HCT116 (cell line): ENCODE data around the gene AUTS2.

Experiments
- CBX3 ChIP-seq: IDR thresholded peaks from 2 replicates; pipeline ENCODE4 v1.6.1; 2012; ENCODE audit warnings: low read depth
- CTCF ChIP-seq, 3 experiments: fragments of 200-600 bp in 1 of 3; sonication (generic) in 1 of 3; IDR thresholded peaks in 2 of 3; conservative IDR thresholded peaks in 1 of 3; 2 replicates each; pipeline ENCODE4 v1.5.1; 2012 to 2017; ENCODE audit warnings: low read depth in 2 of 3, low read length in 2 of 3, antibody characterized with exemption in 1 of 3, borderline replicate concordance in 1 of 3, control low read depth in 1 of 3, mild to moderate bottlenecking in 1 of 3, mixed read lengths in 1 of 3, mixed run types in 1 of 3, moderate library complexity in 1 of 3; ENCODE audit not compliant: insufficient read depth in 1 of 3
- POLR2A ChIP-seq: IDR thresholded peaks from 2 replicates; pipeline ENCODE4 v1.7.0; 2011; ENCODE audit warnings: borderline replicate concordance; ENCODE audit not compliant: insufficient read depth, insufficient read length; ENCODE audit errors: extremely low read depth
- ZFX ChIP-seq: fragments of 450-650 bp; IDR thresholded peaks from 2 replicates; pipeline ENCODE4 v1.6.1; 2017

GRCh38 chr7:69967689-69968450 lies 369.6 kb downstream of the AUTS2 start:
- TF ChIP-seq ZFX (no peak), CTCF (IDR thresholded peaks at IDR 0.05 in 2 of 3, conservative IDR thresholded peaks at IDR 0.05 in 1 of 3; ENCODE audit: borderline replicate concordance in 1 of 3, insufficient read depth in 1 of 3, low read depth in 2 of 3, low read length in 2 of 3) (no peak), POLR2A (no peak), CBX3 (no peak)
